Activated CD4-positive, alpha-beta T cell treated with anti-CD3 and anti-CD28 coated beads, Interleukin-2, amount 10 ng/mL, durations not matched to agents 7 days and 5 days (primary cell): ENCODE results near the gene IFT80. TPM values are rescaled to one million over a fixed set of nuclear protein-coding genes. Genes with fewer than 3 reads are reported as not detected.

ENCODE experiments used
- CTCF ChIA-PET: fragments of 350-600 bp; sonication (Branson Sonifier 250); formaldehyde crosslinking; loops from one replicate; lab custom pipeline; 2021; ENCODE audit warnings: antibody characterized with exemption; lab: Charles Lee
- POLR2A ChIA-PET: fragments of 350-600 bp; sonication (Branson Sonifier 250); formaldehyde crosslinking; loops from one replicate; lab custom pipeline; 2021; ENCODE audit warnings: antibody characterized with exemption; lab: Charles Lee
- DNase-seq: peaks from one replicate; pipeline ENCODE4 v3.0.0-alpha.2; 2020
- H3K27ac Mint-ChIP-seq: one replicate; pipeline ENCODE4 v1.8.0; 2021; ENCODE audit warnings: mild to moderate bottlenecking, moderate library complexity, mixed read lengths
- H3K27me3 Mint-ChIP-seq: one replicate; pipeline ENCODE4 v1.8.0; 2021; ENCODE audit warnings: mixed read lengths
- H3K36me3 Mint-ChIP-seq: one replicate; pipeline ENCODE4 v1.8.0; 2021; ENCODE audit warnings: low read depth, mixed read lengths
- H3K4me1 Mint-ChIP-seq: one replicate; pipeline ENCODE4 v1.8.0; 2021; ENCODE audit warnings: mixed read lengths
- H3K4me3 Mint-ChIP-seq: one replicate; pipeline ENCODE4 v1.8.0; 2021; ENCODE audit warnings: mild to moderate bottlenecking, moderate library complexity, mixed read lengths
- H3K9me3 Mint-ChIP-seq: one replicate; pipeline ENCODE4 v1.8.0; 2021; ENCODE audit warnings: mixed read lengths
- total RNA-seq, 2 experiments: library from RNA; stranded (reverse); gene quantifications; one replicate each; pipeline ENCODE4 v1.2.3, GENCODE V29; 2021

Gene IFT80
- total RNA-seq, 2 experiments from 2014 or later: 30.9 to 35.0 TPM

GRCh38 chr3:160395297-160395696 is 3.7 kb downstream of the IFT80 start:
- Mint-ChIP-seq H3K4me3 (no peak overlapping the region), H3K27ac (no peak overlapping the region), H3K27me3 (no peaks in the 10 kb centered on the region), H3K9me3 (no peaks in the 10 kb centered on the region), H3K4me1 (peaks cover 30% of the 10 kb centered on the region), H3K36me3 (peaks cover 9% of the 10 kb centered on the region)
- DNase-seq: no peak
- ChIA-PET CTCF (interaction anchor here (0.9 to 1.6 kb wide), 5 partner anchors 11 to 170 kb away, joined by 3 to 4 read pairs (median 3); partner anchors contain the start of gene C3orf80), POLR2A (interaction anchor here (0.6 kb wide), 1 partner anchor 368 kb away, joined by 4 read pairs; no protein-coding TSS in a partner anchor)

DNA sequence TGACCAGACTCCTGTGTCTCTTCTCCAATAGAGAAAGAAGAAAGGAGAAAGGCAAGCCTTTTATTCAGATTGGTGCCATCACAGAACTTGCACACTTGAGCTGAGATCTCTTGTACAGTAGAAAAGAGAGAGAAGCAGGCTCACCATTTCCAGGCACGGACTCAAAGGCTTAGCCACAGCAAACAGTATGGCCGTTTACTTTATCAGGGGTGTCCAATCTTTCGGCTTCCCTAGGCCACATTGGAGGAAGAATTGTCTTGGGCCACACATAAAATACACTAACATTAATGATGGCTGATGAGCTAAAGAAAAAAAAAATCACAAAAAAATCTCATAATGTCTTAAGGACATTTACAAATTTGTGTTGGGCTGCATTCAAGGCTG is 5.0 kb downstream of the IFT80 start:
- Mint-ChIP-seq H3K27ac (no peak overlapping the region), H3K27me3 (no peaks in the 10 kb centered on the region), H3K36me3 (peaks cover 6% of the 10 kb centered on the region), H3K4me1 (peaks cover 30% of the 10 kb centered on the region), H3K9me3 (no peaks in the 10 kb centered on the region), H3K4me3 (no peak overlapping the region)
- ChIA-PET CTCF (interaction anchor here (0.7 to 1.0 kb wide), 2 partner anchors 42 to 362 kb away, joined by 3 read pairs; no protein-coding TSS in a partner anchor), POLR2A (no interaction called here)
- DNase-seq: no peak

GRCh38 chr3:160393346-160394008 is 5.5 kb downstream of the IFT80 start:
- DNase-seq: no peak
- Mint-ChIP-seq H3K27me3 (no peaks in the 10 kb centered on the region), H3K36me3 (peaks cover 6% of the 10 kb centered on the region), H3K4me1 (peaks cover 26% of the 10 kb centered on the region), H3K4me3 (no peak overlapping the region), H3K27ac (no peak overlapping the region), H3K9me3 (no peaks in the 10 kb centered on the region)
- ChIA-PET POLR2A (no interaction called here), CTCF (interaction anchor here (1.0 kb wide), 1 partner anchor 42 kb away, joined by 3 read pairs; no protein-coding TSS in a partner anchor)

- CTCF ChIA-PET: interaction anchor here (0.5 to 0.6 kb wide), 2 partner anchors 59 to 421 kb away, joined by 3 read pairs; no protein-coding TSS in a partner anchor
- H3K36me3 Mint-ChIP-seq: peaks cover 6% of the 10 kb centered on the region
- no peak overlapping the region for H3K27ac Mint-ChIP-seq
- no peaks in the 10 kb centered on the region for H3K27me3 Mint-ChIP-seq
- POLR2A ChIA-PET: no interaction called here
- H3K4me3 Mint-ChIP-seq: no peak overlapping the region
- peaks cover 21% of the 10 kb centered on the region for H3K4me1 Mint-ChIP-seq
- no peaks in the 10 kb centered on the region for H3K9me3 Mint-ChIP-seq
- no peak for DNase-seq
Measured at GRCh38 chr3:160392798-160393197, 6.2 kb downstream of the IFT80 start.

- Mint-ChIP-seq H3K27ac (no peak overlapping the region), H3K4me1 (peaks cover 9% of the 10 kb centered on the region), H3K9me3 (peaks cover 2% of the 10 kb centered on the region), H3K4me3 (no peak overlapping the region), H3K27me3 (no peaks in the 10 kb centered on the region), H3K36me3 (peaks cover 5% of the 10 kb centered on the region)
- CTCF ChIA-PET: interaction anchor here (1.3 kb wide), 1 partner anchor 59 kb away, joined by 4 read pairs; the partner anchor contains the start of gene TRIM59
- POLR2A ChIA-PET: no interaction called here
- DNase-seq: no peak
Measured at GRCh38 chr3:160390565-160391138, 8.4 kb downstream of the IFT80 start.

GRCh38 chr3:160384639-160385318 is 14.2 kb downstream of the IFT80 start:
- no peak for DNase-seq
- Mint-ChIP-seq H3K27me3 (no peaks in the 10 kb centered on the region), H3K36me3 (peaks cover 11% of the 10 kb centered on the region), H3K4me3 (no peak overlapping the region), H3K9me3 (peaks cover 2% of the 10 kb centered on the region), H3K27ac (no peak overlapping the region), H3K4me1 (peaks cover 3% of the 10 kb centered on the region)
- POLR2A ChIA-PET: no interaction called here
- CTCF ChIA-PET: interaction anchor here (0.8 to 1.0 kb wide), 2 partner anchors 8 to 10 kb away, joined by 3 read pairs; no protein-coding TSS in a partner anchor

DNA sequence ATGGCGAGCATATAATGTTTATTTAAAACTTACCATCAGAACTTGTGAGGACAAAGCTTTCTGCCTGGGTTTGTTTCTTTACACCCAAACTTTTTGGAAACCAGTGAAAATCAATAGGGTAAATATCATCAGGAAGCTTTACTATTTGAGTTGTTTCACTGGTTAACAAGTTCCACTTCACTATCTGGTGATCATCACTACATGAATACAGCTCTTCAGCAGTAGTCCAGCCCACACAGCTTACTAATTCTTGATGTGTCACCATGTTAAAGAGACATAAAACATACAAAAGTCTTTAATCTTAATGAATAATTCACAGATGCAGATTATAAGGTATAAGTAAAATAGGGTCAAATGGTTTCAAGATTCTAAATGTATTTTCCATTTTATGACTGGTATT is 17.6 kb downstream of the IFT80 start:
- no peak for DNase-seq
- peaks cover 15% of the 10 kb centered on the region for H3K36me3 Mint-ChIP-seq
- POLR2A ChIA-PET: no interaction called here
- H3K4me1 Mint-ChIP-seq: no peaks in the 10 kb centered on the region
- CTCF ChIA-PET: no interaction called here
- no peaks in the 10 kb centered on the region for H3K27me3 Mint-ChIP-seq
- H3K4me3 Mint-ChIP-seq: no peak overlapping the region
- H3K27ac Mint-ChIP-seq: no peak overlapping the region
- H3K9me3 Mint-ChIP-seq: no peaks in the 10 kb centered on the region

GRCh38 chr3:160379628-160380214 is 19.3 kb downstream of the IFT80 start:
- H3K4me3 Mint-ChIP-seq: no peak overlapping the region
- no peaks in the 10 kb centered on the region for H3K4me1 Mint-ChIP-seq
- no peak for DNase-seq
- H3K27me3 Mint-ChIP-seq: no peaks in the 10 kb centered on the region
- POLR2A ChIA-PET: no interaction called here
- H3K36me3 Mint-ChIP-seq: peaks cover 16% of the 10 kb centered on the region
- CTCF ChIA-PET: no interaction called here
- no peak overlapping the region for H3K27ac Mint-ChIP-seq
- H3K9me3 Mint-ChIP-seq: no peaks in the 10 kb centered on the region

DNA sequence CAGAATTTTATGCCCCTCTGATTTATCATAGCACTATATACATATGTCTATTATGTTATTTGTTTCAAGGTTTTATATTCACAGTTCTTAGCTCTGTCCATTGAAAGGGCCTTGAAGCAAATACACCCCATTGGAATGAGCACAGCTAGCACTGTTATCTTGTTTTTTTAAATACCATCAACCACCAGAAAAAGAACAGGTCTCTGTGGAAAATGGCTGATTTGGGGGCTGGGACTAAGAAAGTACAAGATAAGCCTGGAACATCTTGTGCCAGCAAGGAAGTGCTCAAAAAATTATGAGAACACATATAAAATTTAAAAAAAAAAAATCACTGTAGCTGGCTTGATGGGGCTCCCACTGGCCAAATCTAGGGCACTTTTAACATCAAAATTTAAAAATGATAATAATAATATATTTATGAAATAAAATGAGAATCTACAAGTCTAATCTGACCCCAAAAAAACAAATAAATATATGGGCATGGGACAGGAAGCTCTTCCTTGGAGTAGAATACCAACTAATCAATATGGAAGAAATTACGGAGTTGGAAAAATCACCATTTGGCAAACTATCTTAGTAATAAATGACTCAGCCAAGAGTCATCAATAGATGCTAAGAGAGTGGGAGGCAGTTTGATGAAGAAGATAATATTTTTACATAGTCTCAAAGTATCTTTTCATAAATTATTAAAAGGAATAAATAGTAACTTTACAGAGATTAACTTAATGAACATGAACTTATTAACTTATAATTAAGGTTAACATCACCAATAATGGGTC is 20.5 kb downstream of the IFT80 start:
- no peak for DNase-seq
- Mint-ChIP-seq H3K4me3 (no peak overlapping the region), H3K36me3 (peaks cover 27% of the 10 kb centered on the region), H3K27me3 (no peaks in the 10 kb centered on the region), H3K27ac (no peak overlapping the region), H3K4me1 (no peaks in the 10 kb centered on the region), H3K9me3 (no peaks in the 10 kb centered on the region)
- ChIA-PET CTCF (no interaction called here), POLR2A (no interaction called here)

- Mint-ChIP-seq H3K27ac (no peak overlapping the region), H3K27me3 (no peaks in the 10 kb centered on the region), H3K9me3 (no peaks in the 10 kb centered on the region), H3K36me3 (peaks cover 34% of the 10 kb centered on the region), H3K4me1 (no peaks in the 10 kb centered on the region), H3K4me3 (no peak overlapping the region)
- POLR2A ChIA-PET: no interaction called here
- CTCF ChIA-PET: interaction anchor here (0.6 to 1.2 kb wide), 2 partner anchors 8 to 14 kb away, joined by 3 read pairs; no protein-coding TSS in a partner anchor
- DNase-seq: no peak
Measured at GRCh38 chr3:160376681-160377080, 22.3 kb downstream of the IFT80 start.

DNA sequence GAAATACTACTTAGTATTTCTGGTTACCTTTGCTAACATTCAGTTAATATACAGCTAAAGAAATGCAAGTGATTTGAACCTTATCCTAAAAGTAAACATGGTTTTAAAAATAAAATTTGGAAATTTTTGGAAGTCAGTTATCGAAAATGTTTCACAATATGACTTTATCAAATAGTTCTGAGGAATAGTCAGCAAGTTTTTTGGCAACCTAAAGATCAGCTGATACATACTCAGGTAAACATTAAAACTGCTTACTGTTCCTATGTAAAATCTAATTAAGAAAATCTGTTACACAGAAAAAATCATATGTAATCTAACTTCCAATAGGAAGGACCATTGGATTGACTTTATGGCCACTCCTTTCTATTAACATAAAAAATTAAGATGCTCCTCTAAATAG is 24.1 kb downstream of the IFT80 start:
- CTCF ChIA-PET: no interaction called here

GRCh38 chr3:160374472-160374871 is 24.6 kb downstream of the IFT80 start:
- Mint-ChIP-seq H3K27ac (no peak overlapping the region), H3K4me3 (no peak overlapping the region), H3K4me1 (peaks cover 10% of the 10 kb centered on the region), H3K9me3 (no peaks in the 10 kb centered on the region), H3K27me3 (no peaks in the 10 kb centered on the region), H3K36me3 (peaks cover 32% of the 10 kb centered on the region)
- no peak for DNase-seq
- ChIA-PET CTCF (no interaction called here), POLR2A (no interaction called here)

More for the DNA sequence above, 24.1 kb downstream of the IFT80 start:
- POLR2A ChIA-PET: no interaction called here
- no peak for DNase-seq
- Mint-ChIP-seq H3K27me3 (no peaks in the 10 kb centered on the region), H3K4me1 (peaks cover 7% of the 10 kb centered on the region), H3K36me3 (peaks cover 33% of the 10 kb centered on the region), H3K27ac (no peak overlapping the region), H3K9me3 (no peaks in the 10 kb centered on the region), H3K4me3 (no peak overlapping the region)
